Prostate gland (tissue), 2 donors: Measurements from ENCODE around the gene MAMSTR. TPM values are rescaled to one million over a fixed set of nuclear protein-coding genes. Genes with fewer than 3 reads are reported as not detected.

Source experiments
- DNase-seq: peaks from one replicate; pipeline ENCODE4 v3.0.0-alpha.2; 2019; ENCODE audit warnings: low spot score
- H3K27ac ChIP-seq, 2 donors: fragments of 200-600 bp; sonication (generic); 2 replicates each; pipeline ENCODE4 v1.5.1; 2017 to 2019
- H3K27me3 ChIP-seq: fragments of 200-600 bp; sonication (generic); replicated peaks from 2 replicates; pipeline ENCODE4 v1.5.1; 2019; ENCODE audit not compliant: insufficient read depth
- H3K36me3 ChIP-seq, 2 donors: fragments of 200-600 bp; sonication (generic); 1 replicate in 1 of 2; 2 replicates in 1 of 2; pipeline versions ENCODE4 v1.5.1 to v1.8.1; 2017 to 2019
- H3K4me1 ChIP-seq: fragments of 200-600 bp; sonication (generic); replicated peaks from 2 replicates; pipeline ENCODE4 v1.5.1; 2019
- H3K4me3 ChIP-seq, 2 donors: fragments of 200-600 bp; sonication (generic); 2 replicates each; pipeline ENCODE4 v1.5.1; 2017 to 2019
- H3K9me3 ChIP-seq: fragments of 200-600 bp; sonication (generic); 2 replicates; pipeline ENCODE4 v1.5.1; 2017
- POLR2A ChIP-seq: fragments of 450-650 bp; IDR thresholded peaks from one replicate; pipeline ENCODE4 v1.6.1; 2016; ENCODE audit warnings: antibody characterized with exemption, mild to moderate bottlenecking
- POLR2AphosphoS5 ChIP-seq: sonication (generic); formaldehyde crosslinking; IDR thresholded peaks from one replicate; pipeline ENCODE4 v1.6.1; 2017; ENCODE audit warnings: antibody characterized with exemption
- WGBS: methylation state at CpG from one replicate; pipeline ENCODE4 v1.1.5; 2018; 5-methylcytosine and 5-hydroxymethylcytosine counted together
- intact Hi-C: fragments of 100-400 bp; cut with DNase I; formaldehyde crosslinking; loops from one replicate; pipeline ENCODE4 v1.14.2; 2022
- total RNA-seq, 2 donors: library from RNA; depleted of rRNA; stranded (reverse); fragments of >200 nt; gene quantifications; one replicate each; pipeline ENCODE4 v1.1.0, GENCODE V29; 2016
- TF ChIP-seq, protein P1 (sequence below), 4 experiments: fragments of 200-600 bp in 2 of 4; fragments of 450-650 bp in 2 of 4; sonication (generic) in 2 of 4; IDR thresholded peaks; 1 replicate in 3 of 4; 2 replicates in 1 of 4; pipeline ENCODE4 v1.5.1; 2016 to 2019; ENCODE audit warnings: antibody characterized with exemption in 4 of 4, mild to moderate bottlenecking in 2 of 4, moderate library complexity in 2 of 4

The MAMSTR gene
- total RNA-seq, 2 donors from 2014 or later = 2.6 to 13.9 TPM

- Histone ChIP-seq H3K4me1 (no peaks in the 10 kb centered on the region), H3K27me3 (no peaks in the 10 kb centered on the region), H3K9me3 (no peaks in the 10 kb centered on the region), H3K4me3 (no peak overlapping the region), H3K27ac (no peak overlapping the region), H3K36me3 (no peaks in the 10 kb centered on the region)
- intact Hi-C loops = no loop called here
- no peak for DNase-seq
- TF ChIP-seq POLR2AphosphoS5 = no peak
- TF ChIP-seq, protein P1, sequence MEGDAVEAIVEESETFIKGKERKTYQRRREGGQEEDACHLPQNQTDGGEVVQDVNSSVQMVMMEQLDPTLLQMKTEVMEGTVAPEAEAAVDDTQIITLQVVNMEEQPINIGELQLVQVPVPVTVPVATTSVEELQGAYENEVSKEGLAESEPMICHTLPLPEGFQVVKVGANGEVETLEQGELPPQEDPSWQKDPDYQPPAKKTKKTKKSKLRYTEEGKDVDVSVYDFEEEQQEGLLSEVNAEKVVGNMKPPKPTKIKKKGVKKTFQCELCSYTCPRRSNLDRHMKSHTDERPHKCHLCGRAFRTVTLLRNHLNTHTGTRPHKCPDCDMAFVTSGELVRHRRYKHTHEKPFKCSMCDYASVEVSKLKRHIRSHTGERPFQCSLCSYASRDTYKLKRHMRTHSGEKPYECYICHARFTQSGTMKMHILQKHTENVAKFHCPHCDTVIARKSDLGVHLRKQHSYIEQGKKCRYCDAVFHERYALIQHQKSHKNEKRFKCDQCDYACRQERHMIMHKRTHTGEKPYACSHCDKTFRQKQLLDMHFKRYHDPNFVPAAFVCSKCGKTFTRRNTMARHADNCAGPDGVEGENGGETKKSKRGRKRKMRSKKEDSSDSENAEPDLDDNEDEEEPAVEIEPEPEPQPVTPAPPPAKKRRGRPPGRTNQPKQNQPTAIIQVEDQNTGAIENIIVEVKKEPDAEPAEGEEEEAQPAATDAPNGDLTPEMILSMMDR (IDR thresholded peaks at IDR 0.05) = no peak
- no peak for TF ChIP-seq POLR2A
- 90% methylated on average over 14 of the region's 14 CpGs for WGBS
These were observed 38.2 kb upstream of the MAMSTR start for GRCh38 chr19:48757741-48758144.

DNA sequence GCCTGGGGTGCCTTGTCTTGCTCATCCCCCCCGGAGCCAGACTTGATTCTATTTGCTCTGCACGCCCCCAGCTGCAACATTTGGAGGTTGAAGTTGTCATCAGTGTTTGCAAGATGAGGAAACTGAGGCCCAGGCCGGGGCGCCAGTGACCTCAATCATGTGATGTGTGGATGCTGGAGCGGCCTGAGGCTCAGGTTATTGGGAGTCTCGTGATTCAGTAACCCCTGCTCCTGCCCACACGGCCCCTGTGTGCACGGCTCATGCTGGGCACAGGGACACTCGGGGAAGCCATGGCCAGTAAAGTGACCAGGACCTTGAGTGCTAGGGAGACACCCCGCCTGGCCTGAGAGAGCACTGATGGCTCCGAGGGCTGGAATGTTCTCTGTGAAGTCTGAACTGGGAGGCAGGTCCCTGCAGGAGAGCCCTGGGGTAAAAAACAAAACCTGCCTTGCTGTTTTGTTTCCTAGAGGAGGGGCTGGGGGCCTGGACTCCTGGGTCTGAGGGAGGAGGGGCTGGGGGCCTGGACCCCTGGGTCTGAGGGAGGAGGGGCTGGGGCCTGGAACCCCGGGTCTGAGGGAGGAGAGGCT, 37.7 kb upstream of the MAMSTR start:
- no peak overlapping the region for H3K27ac ChIP-seq
- no peaks in the 10 kb centered on the region for H3K9me3 ChIP-seq
- no peak overlapping the region for H3K4me3 ChIP-seq
- no peaks in the 10 kb centered on the region for H3K4me1 ChIP-seq
- intact Hi-C loops = no loop called here
- no peak for DNase-seq
- no peaks in the 10 kb centered on the region for H3K27me3 ChIP-seq
- no peaks in the 10 kb centered on the region for H3K36me3 ChIP-seq
- 85% methylated on average over 12 of the region's 12 CpGs for WGBS
- no peak for TF ChIP-seq POLR2AphosphoS5
- TF ChIP-seq POLR2A = no peak
- TF ChIP-seq, protein P1 (IDR thresholded peaks at IDR 0.05) = no peak

- Histone ChIP-seq H3K27ac (no peak overlapping the region), H3K9me3 (no peaks in the 10 kb centered on the region), H3K27me3 (no peaks in the 10 kb centered on the region), H3K36me3 (no peaks in the 10 kb centered on the region), H3K4me1 (no peaks in the 10 kb centered on the region), H3K4me3 (no peak overlapping the region)
- no peak for DNase-seq
- TF ChIP-seq POLR2A = no peak
- TF ChIP-seq, protein P1 (IDR thresholded peaks at IDR 0.05) = no peak
- no peak for TF ChIP-seq POLR2AphosphoS5
- WGBS = 78% methylated on average over 9 of the region's 9 CpGs
- intact Hi-C loops = no loop called here
These were observed 37.2 kb upstream of the MAMSTR start for GRCh38 chr19:48756686-48757085.

GRCh38 chr19:48756212-48756611, 36.7 kb upstream of the MAMSTR start:
- Histone ChIP-seq H3K4me3 (no peak overlapping the region), H3K27me3 (no peaks in the 10 kb centered on the region), H3K4me1 (no peaks in the 10 kb centered on the region), H3K36me3 (no peaks in the 10 kb centered on the region), H3K27ac (no peak overlapping the region), H3K9me3 (no peaks in the 10 kb centered on the region)
- 93% methylated on average over 9 of the region's 11 CpGs for WGBS
- TF ChIP-seq POLR2A (no peak), POLR2AphosphoS5 (no peak)
- TF ChIP-seq, protein P1 (IDR thresholded peaks at IDR 0.05) = no peak
- no peak for DNase-seq
- intact Hi-C loops = no loop called here

- Histone ChIP-seq H3K9me3 (no peaks in the 10 kb centered on the region), H3K27me3 (no peaks in the 10 kb centered on the region), H3K4me1 (no peaks in the 10 kb centered on the region), H3K4me3 (no peak overlapping the region), H3K27ac (no peak overlapping the region), H3K36me3 (no peaks in the 10 kb centered on the region)
- TF ChIP-seq, protein P1 (IDR thresholded peaks at IDR 0.05) = no peak
- TF ChIP-seq POLR2A (no peak), POLR2AphosphoS5 (no peak)
- intact Hi-C loops = no loop called here
- 74% methylated on average over 5 of the region's 5 CpGs for WGBS
- no peak for DNase-seq
These were observed 36.3 kb upstream of the MAMSTR start for GRCh38 chr19:48755787-48756186.
